DMS153 treated with DMSO at 0.1 percent for 48 hours (cell line): Measurements from ENCODE around the gene RPUSD4.
"Not testable (repeated sequence)": the region's sequence is repeated elsewhere in the genome, so short reads cannot be mapped to it uniquely, and the experiment has no call there.

Experiments
- DNase-seq: peaks from one replicate; lab custom pipeline; 2025; ENCODE audit not compliant: unreplicated experiment; lab: John Stamatoyannopoulos, UW

The RPUSD4 gene

GRCh38 chr11:126211236-126212088, at the start of gene RPUSD4, which contains the start of gene FAM118B:
Gene RPUSD4, minus strand, starts transcription at chr11:126211650. Its CDS starts 12 bp downstream, at chr11:126211638.
Gene FAM118B, plus strand, starts transcription at chr11:126211782. Its CDS starts 23,220 bp downstream, at chr11:126235002.
- DNase-seq = peak; percentile 93

GRCh38 chr11:126257764-126258163, 46.3 kb upstream of the RPUSD4 start:
- no peak for DNase-seq

GRCh38 chr11:126257144-126257543, 45.7 kb upstream of the RPUSD4 start:
- DNase-seq = no peak

GRCh38 chr11:126256216-126256615, 44.8 kb upstream of the RPUSD4 start:
- DNase-seq = no peak

GRCh38 chr11:126255507-126255906, 44.1 kb upstream of the RPUSD4 start:
- not testable (repeated sequence) for DNase-seq

GRCh38 chr11:126254819-126255218, 43.4 kb upstream of the RPUSD4 start:
- DNase-seq = no peak

- DNase-seq = no peak
These were observed 41.8 kb upstream of the RPUSD4 start for GRCh38 chr11:126253265-126253664.

GRCh38 chr11:126246636-126247035, 35.2 kb upstream of the RPUSD4 start:
- no peak for DNase-seq

- DNase-seq = no peak
These were observed 21.9 kb upstream of the RPUSD4 start for GRCh38 chr11:126233391-126233790.

- DNase-seq = no peak
These were observed 21.2 kb upstream of the RPUSD4 start for GRCh38 chr11:126232683-126233082.

- DNase-seq = no peak
These were observed 20.4 kb upstream of the RPUSD4 start for GRCh38 chr11:126231725-126232459.

GRCh38 chr11:126229858-126230540, 18.5 kb upstream of the RPUSD4 start:
- DNase-seq = no peak

- no peak for DNase-seq
These were observed 15.1 kb upstream of the RPUSD4 start for GRCh38 chr11:126226334-126227084.

GRCh38 chr11:126225295-126225665, 13.8 kb upstream of the RPUSD4 start:
- no peak for DNase-seq

- no peak for DNase-seq
These were observed 13.3 kb upstream of the RPUSD4 start for GRCh38 chr11:126224647-126225294.

GRCh38 chr11:126219547-126219946, 8.1 kb upstream of the RPUSD4 start:
- DNase-seq = no peak

- no peak for DNase-seq
These were observed 6.0 kb upstream of the RPUSD4 start for GRCh38 chr11:126217491-126217890.

GRCh38 chr11:126216526-126217305, 5.3 kb upstream of the RPUSD4 start:
- no peak for DNase-seq

- no peak for DNase-seq
These were observed 3.4 kb upstream of the RPUSD4 start for GRCh38 chr11:126214841-126215240.

- no peak for DNase-seq
These were observed 3.0 kb upstream of the RPUSD4 start for GRCh38 chr11:126214441-126214840.
